HG03565 (cell line): ENCODE results near the gene KTN1.

Experiments used
- ATAC-seq: cut with Tn5 transposase; IDR thresholded peaks from one replicate; pipeline ENCODE4 v1.9.1; 2021; ENCODE audit warnings: mild to moderate bottlenecking, moderate library complexity; ENCODE audit not compliant: unreplicated experiment

KTN1 gene

GRCh38 chr14:55574988-55575387, 5.0 kb upstream of the KTN1 start:
- ATAC-seq: no peak

DNA sequence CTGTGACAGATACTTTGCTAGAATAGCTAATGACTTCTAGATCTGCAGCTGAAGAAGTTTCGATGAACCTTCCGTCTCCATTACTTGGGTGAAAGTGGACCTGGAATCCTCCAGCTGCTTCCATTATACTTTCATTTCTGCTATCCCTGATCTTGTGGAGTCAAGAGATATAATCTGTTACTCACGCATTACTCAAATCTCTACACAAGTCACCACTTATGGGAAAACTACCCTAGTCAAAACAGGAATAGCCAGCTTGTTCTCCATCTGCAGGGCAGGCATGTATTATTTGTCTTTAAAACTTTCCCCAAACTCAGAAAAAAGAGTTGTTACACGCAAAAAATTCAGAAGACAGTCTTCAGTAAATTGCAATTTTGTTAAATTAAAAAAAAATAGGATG, 2.8 kb upstream of the KTN1 start:
- ATAC-seq: no peak

- no peak for ATAC-seq
Measured at GRCh38 chr14:55578511-55578910, 1.5 kb upstream of the KTN1 start.

DNA sequence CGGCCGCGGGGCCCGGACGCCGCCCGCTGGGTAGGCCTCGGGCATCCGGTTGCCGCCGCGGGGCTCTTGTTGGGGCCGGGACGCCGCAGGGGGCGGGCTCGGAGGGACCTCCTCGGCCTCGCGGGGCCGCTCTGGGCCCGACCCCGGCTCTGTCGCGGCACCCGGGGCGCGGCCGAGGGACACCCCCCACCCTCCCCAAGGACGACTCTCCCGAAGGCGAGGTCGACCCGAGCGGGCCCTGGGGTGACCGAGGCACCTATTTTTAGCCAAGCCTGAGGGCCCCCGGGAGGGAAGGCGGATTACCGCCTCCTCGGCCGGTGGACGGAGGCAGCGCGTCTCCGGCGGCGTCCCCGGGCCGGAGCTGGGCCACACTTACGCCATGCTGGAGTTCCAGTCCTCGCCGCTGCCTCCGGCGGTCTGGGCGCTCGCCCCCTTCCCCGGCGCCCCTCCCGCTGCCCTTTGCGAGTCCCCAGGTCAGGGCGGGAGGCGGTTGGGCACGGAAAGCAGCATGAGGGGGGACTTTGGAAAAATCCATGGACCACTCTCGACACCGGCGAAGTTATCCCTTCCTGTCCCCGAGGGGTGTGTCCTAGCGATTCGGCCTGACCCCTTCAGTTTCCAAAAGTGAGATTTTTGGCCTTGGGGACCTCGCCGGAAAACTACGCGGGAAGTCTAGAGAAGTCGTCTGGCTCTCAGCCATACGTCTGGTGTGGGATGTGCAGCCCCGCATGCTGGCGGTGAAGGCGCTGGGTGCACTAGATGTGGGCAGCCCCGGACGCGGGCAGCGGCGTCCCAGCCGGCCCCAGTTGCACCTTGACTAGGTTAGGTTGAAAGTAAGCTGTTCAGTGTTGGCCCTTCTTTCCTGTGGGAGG, 699 bp downstream of the KTN1 start:
- peak; percentile 28 for ATAC-seq

DNA sequence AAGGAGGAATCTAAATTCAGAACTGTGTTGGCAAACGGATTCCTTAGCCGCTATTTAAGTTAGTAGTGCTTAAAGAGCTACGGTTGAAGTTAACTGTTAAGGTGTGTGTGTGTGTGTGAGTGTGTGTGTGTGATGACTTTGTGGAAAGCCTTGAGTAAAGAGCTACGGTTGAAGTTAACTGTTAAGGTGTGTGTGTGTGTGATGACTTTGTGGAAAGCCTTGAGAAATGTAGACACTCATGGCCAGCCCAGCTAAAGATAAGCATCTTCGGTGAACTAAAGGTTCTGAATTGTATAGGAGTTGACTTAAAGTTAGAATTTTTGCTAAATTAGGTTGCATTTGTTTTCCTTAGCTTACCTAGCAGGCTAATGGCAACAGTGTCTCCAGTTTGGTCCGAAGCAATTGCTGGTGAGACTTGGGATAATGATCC, 1.4 kb downstream of the KTN1 start:
- ATAC-seq: no peak

GRCh38 chr14:55582746-55583145, 2.7 kb downstream of the KTN1 start:
- ATAC-seq: no peak

GRCh38 chr14:55583942-55584468, 4.0 kb downstream of the KTN1 start:
- no peak for ATAC-seq

DNA sequence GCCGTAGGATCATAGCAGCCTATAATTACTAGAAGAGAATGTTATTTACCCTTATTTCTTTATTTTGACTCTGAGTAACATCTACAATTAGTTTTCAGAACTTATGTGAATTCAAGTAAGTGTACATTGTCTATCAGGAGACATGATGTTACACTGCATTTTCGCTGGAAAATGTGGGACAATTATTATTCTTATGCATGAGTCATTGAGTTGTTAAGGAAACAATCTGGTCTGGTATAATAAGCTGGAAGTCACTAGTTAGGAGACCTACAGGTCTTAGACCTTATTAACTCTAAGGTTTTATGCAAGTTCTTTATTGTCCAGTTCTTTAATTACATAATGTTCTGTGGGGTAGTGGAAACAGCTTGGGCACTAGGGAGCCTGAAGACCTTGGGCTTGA, 5.8 kb downstream of the KTN1 start:
- no peak for ATAC-seq

GRCh38 chr14:55586411-55586810, 6.4 kb downstream of the KTN1 start:
- ATAC-seq: no peak

DNA sequence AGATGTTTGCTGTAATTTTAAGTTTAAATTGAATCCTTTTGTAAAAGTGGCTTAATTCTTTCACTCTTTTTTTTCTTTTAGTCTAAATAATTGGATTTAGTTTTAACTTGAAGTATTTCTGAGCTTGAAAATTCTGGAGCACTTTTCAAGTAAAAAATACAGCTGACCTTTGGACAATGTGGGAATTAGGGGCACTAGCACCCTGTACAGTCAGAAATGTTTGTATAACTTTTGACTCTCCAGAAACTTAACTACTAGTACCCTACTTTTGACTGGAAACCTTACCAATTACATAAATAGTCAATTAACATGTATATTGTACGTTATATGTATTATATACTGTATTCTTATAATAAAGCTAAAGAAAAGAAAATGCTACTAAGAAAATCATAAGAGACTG, 7.8 kb downstream of the KTN1 start:
- ATAC-seq: no peak

GRCh38 chr14:55588259-55588699, 8.3 kb downstream of the KTN1 start:
- no peak for ATAC-seq

DNA sequence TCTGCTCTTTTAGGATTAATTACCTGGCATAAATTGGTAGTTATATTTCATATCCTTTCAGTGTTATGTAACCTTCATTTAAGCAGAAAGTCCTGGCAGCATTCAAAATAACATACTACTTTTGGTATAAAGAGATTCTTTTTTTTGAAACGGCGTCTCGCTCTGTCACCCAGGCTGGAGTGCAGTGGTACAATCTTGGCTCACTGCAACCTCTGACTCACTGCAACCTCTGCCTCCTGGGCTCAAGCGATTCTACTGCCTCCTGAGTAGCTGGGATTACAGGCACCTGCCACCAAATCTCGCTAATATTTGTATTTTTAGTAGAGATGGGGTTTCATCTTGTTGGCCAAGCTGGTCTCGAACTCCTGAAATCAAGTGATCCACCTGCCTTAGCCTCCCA, 9.2 kb downstream of the KTN1 start:
- no peak for ATAC-seq

- ATAC-seq: no peak
Measured at GRCh38 chr14:55592436-55592835, 12.4 kb downstream of the KTN1 start.

DNA sequence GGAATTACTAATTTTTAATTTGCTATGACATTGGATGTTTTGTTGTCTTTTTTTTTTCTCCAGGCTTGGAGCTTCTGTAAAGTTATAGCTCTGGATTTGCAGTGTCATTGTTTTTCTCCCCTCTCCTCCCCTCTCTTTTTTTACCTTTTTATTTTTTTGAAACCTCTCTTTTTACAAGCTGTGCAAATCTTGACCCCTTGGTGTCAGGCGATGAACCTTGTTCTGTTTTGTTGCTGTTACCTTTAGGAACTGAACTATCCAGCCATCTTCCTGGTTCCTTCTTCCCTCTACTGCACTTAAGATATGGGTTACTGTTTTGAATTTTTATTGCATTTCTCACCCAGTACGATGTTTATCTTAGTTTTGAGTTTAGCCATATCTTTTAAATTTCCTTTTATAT, 13.7 kb downstream of the KTN1 start:
- no peak for ATAC-seq

DNA sequence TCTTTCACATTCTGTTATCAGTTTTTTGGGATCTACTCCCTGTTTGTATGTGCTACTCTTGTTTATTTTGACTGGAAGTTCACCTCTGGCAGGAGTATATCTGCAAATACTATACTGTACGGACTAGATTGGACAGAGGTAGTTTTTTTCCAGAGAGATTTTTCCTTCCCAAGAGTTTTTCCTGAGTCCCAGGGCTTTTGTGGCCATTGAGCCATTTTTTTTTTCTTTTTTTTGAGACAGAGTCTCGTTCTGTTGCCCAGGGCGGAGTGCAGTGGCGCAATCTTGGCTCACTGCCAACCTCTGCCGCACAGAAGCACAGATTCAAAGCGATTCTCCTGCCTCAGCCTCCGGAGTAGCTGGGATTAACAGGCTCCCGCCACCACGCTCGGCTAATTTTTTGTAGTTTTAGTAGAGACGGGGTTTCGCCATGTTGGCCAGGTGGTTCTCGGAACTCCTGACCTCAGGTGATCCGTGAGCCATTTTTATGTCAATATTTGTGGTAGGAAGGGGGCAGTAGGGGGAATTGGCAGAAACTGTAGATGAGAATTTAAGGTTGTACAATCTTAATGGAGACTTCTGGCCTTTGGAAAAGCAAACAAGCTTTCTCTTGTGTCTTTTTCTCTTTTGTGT, 19.4 kb downstream of the KTN1 start:
- ATAC-seq: no peak

GRCh38 chr14:55600784-55601561, 21.0 kb downstream of the KTN1 start:
- ATAC-seq: no peak

- ATAC-seq: no peak
Measured at GRCh38 chr14:55603401-55603953, 23.5 kb downstream of the KTN1 start.

GRCh38 chr14:55604488-55604887, 24.5 kb downstream of the KTN1 start:
- ATAC-seq: no peak

DNA sequence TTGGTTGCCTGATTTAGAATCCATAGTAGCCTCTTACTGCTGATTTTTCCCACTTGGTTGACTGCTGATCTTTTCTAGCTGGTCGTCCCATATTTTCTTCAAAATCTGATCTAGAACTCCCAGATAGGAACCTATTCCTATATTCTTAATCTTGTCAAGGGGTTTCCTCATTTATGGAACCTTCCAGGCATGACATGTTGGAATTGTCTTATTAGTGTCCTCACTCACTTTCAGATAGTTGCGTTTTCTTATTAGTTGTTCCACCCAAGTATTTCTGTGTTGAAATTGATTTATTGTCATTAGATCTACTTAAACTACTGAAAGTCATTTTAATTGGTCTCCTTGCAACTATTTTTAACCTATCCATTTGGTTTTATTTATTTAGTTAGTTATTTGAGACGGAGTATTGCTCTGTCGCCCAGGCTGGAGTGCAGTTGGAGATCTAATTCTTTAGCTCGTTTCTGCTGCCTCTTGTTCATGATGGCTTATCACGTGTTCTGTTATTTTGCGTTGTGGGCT, 25.0 kb downstream of the KTN1 start:
- ATAC-seq: no peak

DNA sequence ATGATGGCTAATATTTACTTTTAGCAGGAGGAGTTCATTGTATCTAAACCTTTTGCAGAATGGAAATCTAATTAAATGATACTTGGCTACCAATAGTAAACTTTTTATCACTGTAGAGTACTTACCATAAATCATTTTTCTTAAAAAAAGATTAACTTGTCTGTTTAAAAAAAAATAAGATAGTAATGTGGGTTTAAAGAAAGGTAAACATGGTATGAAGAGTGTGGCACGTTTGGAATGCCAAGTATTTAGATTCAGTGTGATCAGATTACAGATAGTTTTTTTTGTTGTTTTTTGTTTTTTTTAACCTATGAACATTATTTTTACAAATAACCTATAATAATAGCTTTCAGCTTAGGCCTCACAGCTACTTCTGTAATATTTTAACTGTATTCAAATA, 25.8 kb downstream of the KTN1 start:
- no peak for ATAC-seq

DNA sequence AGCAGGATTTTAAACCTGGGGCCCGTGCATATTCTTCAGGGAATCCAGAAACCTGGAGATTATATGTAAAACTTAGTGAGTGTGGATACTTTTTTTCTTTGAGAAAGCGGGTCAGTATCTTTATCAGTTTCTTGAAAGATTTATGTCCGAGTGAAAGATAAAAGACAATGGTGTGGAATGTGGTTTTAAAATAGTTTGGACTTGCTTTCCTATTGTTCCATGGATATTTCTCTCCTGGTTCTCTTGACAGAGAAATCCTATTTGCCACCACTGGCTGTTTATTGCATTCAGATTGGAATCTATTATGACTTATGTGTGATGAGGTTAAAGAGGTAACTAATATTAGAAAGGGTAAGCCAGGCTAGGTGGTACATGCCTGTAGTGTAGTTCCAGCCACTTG, 27.4 kb downstream of the KTN1 start:
- no peak for ATAC-seq
